GM12874 (cell line): ENCODE data around the gene OVOL1.

Experiments
- TF ChIP-seq, protein P1 (sequence below): IDR thresholded peaks from 2 replicates; pipeline ENCODE4 v1.5.1; 2011; ENCODE audit warnings: low read depth, mild to moderate bottlenecking, control low read depth, low read length, moderate library complexity; ENCODE audit not compliant: insufficient read depth

The OVOL1 gene

DNA sequence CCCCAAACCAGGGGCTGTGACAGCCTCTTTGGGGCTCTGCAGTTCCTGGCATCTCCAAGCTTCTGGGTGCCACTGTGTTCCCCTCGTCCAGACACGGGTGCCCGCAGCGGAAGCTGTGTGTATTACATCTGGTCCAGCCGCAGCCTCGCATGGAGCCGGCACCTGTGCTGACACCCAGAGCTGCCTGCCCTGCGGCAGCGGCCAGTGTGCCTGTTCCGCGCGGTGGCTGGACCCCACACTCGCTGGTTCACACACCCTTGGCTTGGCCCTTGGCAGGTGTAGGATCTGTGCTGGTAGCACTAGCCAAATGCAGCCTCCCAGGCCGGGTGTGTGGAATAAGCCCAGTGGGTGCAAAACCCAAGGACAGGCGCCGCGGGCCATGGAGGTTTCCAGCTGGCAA, 41.8 kb upstream of the OVOL1 start:
- TF ChIP-seq, protein P1, sequence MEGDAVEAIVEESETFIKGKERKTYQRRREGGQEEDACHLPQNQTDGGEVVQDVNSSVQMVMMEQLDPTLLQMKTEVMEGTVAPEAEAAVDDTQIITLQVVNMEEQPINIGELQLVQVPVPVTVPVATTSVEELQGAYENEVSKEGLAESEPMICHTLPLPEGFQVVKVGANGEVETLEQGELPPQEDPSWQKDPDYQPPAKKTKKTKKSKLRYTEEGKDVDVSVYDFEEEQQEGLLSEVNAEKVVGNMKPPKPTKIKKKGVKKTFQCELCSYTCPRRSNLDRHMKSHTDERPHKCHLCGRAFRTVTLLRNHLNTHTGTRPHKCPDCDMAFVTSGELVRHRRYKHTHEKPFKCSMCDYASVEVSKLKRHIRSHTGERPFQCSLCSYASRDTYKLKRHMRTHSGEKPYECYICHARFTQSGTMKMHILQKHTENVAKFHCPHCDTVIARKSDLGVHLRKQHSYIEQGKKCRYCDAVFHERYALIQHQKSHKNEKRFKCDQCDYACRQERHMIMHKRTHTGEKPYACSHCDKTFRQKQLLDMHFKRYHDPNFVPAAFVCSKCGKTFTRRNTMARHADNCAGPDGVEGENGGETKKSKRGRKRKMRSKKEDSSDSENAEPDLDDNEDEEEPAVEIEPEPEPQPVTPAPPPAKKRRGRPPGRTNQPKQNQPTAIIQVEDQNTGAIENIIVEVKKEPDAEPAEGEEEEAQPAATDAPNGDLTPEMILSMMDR, result no peak

DNA sequence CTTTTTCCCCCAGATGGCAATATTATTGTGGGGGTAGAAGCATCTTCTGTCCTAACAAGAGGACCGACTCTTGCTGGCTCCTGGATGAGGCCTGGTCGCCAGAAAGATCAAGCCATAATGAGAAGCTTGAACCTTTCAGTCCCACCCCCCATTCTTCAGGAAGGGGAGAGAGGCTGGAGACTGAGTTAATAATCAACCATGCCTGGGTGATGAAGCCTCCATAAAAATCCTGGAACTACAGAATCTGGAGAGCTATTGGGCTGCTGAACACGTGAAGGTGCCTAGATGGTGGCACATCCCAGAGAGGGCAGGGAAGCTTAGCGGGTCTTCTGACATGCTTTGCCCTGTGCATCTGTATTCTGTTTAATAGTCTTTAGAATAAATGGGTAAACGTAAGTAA, 22.4 kb upstream of the OVOL1 start:
- TF ChIP-seq, protein P1, result no peak

DNA sequence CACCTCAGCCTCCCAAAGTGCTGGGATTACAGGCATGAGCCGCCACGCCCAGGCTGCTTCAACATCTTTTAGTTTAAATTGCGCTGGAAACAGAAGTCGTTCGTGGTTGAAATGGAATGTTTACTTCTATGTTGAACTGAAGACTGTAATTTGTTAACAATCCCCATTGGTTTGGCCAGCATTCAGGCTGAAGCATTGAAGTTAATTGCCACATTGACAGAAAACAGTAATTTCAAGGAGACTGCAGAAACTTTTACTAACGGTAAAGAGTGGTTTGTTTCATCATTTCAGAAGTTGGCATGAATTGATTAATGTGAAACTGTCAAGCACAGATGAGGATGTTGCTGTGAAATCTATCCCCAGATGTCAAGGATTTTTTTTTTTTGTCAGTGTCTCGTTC, 20.3 kb upstream of the OVOL1 start:
- TF ChIP-seq, protein P1, result no peak

DNA sequence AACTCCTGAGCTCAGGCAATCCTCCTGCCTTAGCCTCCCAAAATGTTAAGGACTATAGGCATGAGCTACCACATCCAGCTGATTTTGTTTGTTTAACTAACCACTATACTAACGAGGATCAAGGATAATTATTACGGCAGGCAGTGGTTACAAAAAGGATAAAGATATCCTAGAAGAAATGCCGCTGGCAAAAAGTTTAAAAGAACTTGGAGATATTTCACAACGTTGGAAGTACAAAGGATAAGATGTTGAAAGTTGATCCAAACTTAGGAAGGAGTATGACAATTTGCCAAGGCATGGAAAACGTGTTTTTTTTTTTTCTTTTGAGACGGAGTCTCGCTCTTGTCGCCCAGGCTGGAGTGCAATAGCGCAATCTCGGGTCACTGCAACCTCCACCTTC, 19.5 kb upstream of the OVOL1 start:
- TF ChIP-seq, protein P1, result no peak

DNA sequence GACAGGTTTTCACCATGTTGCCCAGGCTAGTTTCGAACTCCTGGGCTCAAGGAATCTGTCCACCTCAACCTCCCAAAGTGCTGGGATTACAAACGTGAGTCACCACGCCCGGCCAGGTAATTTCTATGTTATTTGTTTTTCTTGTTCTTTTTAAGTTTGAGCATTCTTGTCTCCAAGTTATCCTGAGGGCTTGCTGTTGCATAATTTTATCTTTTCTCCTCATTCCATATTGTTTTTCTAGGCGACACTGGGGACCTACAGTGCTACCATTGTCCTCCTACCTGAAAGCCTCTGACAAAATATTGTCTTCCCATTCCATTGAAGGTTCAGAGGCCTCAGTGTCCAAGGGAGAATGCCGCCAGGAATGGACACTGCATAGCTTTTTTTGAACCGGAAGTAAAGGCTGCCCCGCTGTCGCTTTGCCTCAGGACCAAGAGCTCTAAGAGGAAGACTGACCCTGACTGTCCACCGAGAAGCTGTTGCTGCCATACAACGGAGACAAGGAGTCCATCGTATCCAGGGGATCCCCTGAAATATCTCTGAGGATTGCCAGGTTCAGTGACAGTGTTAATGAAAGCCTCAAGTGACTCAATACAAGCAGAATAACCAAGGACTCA, 15.8 kb upstream of the OVOL1 start:
- TF ChIP-seq, protein P1, result no peak

DNA sequence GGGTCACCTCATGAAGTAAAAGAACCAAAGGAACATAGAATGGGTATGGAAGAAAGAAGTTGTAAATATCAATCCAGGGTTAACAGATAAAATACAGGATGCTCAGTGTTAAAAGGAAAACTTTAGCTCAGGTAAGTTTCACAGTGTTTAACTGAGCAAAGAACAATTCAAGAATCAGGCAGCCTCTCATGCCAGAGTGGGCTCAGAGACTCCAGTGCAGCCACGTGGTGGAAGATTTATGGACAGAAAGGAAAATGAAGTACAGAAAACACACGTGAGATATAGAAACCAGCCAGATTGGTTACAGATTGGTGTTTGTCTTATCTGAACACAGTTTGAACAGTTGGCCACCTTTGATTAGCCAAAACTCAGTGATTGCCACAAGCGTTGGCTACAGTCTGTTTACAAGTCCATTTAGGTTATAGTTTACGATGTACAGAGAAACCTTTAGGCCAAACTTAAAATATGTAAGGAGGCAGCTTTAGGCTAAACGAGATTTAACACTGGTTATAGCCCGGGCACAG, 15.2 kb upstream of the OVOL1 start:
- TF ChIP-seq, protein P1, result no peak

DNA sequence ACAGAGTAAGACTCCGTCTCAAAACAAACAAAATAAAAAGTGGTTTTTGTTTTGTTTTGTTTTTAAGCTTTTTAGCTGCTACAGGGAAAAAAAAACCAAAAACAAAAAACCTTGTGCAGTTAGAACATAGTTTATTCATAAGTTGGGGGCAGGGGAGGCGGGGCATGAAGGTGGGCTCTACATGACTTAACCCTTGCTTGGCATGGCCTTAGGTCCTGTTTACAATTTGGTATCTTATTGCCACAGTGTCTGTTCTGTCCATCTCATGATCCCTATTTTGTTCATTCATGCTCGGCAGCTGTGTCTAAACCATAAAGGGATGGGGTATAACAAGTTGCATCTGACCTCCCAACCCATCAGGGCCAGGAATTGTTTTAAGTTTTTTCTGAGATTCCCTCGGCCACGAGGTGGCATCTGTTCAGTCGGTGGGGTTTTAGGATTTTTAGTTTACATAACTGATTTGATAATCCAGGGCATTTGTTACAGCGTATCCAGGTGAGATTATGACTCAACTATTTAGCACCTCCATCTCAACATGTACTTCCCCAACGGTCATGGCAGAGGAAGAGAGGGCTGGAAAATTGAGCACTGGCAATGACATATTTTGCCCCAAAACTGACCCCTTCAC, 13.0 kb upstream of the OVOL1 start:
- TF ChIP-seq, protein P1, result no peak
